H1 (cell line): Measurements from ENCODE around the gene SETD9.

Experiments
- JUN ChIP-seq: IDR thresholded peaks from 2 replicates; pipeline ENCODE4 v1.6.1; 2011; ENCODE audit warnings: low read depth, mild to moderate bottlenecking, improper control_type of control experiment, low read length
- POLR2A ChIP-seq, 2 experiments: IDR thresholded peaks; 1 replicate in 1 of 2; 2 replicates in 1 of 2; pipeline ENCODE4 v1.6.1; 2011; ENCODE audit warnings: low read depth in 2 of 2, low read length in 2 of 2, mild to moderate bottlenecking in 2 of 2; ENCODE audit errors: control extremely low read depth in 1 of 2
- SAP30 ChIP-seq: fragments of 300-600 bp; sonication (generic); IDR thresholded peaks from 2 replicates; pipeline ENCODE4 v1.7.1; 2012; ENCODE audit warnings: low read length, moderate library complexity, mild to moderate bottlenecking, inconsistent platforms; ENCODE audit not compliant: insufficient read depth, insufficient replicate concordance
- SP4 ChIP-seq: IDR thresholded peaks from 2 replicates; pipeline ENCODE4 v1.6.1; 2012; ENCODE audit warnings: low read length, inconsistent platforms
- TCF12 ChIP-seq: IDR thresholded peaks from 2 replicates; pipeline ENCODE4 v1.6.1; 2011; ENCODE audit warnings: low read depth, mild to moderate bottlenecking, low read length
- ZNF274 ChIP-seq: IDR thresholded peaks from 2 replicates; pipeline ENCODE4 v1.7.0; 2012; ENCODE audit warnings: low read length, borderline replicate concordance; ENCODE audit errors: extremely low read depth
- TF ChIP-seq, protein P1 (sequence below), 3 experiments: IDR thresholded peaks; 1 replicate in 2 of 3; 2 replicates in 1 of 3; pipeline versions ENCODE4 v1.5.1 to v1.6.1; 2011; ENCODE audit warnings: low read length in 3 of 3, mild to moderate bottlenecking in 3 of 3, inconsistent platforms in 2 of 3, low read depth in 1 of 3, moderate library complexity in 1 of 3; ENCODE audit not compliant: insufficient read depth in 1 of 3; ENCODE audit errors: control extremely low read depth in 1 of 3
- TF ChIP-seq, protein P2 (sequence below): IDR thresholded peaks from 2 replicates; pipeline ENCODE4 v1.6.1; 2012; ENCODE audit warnings: low read length, inconsistent platforms

DNA sequence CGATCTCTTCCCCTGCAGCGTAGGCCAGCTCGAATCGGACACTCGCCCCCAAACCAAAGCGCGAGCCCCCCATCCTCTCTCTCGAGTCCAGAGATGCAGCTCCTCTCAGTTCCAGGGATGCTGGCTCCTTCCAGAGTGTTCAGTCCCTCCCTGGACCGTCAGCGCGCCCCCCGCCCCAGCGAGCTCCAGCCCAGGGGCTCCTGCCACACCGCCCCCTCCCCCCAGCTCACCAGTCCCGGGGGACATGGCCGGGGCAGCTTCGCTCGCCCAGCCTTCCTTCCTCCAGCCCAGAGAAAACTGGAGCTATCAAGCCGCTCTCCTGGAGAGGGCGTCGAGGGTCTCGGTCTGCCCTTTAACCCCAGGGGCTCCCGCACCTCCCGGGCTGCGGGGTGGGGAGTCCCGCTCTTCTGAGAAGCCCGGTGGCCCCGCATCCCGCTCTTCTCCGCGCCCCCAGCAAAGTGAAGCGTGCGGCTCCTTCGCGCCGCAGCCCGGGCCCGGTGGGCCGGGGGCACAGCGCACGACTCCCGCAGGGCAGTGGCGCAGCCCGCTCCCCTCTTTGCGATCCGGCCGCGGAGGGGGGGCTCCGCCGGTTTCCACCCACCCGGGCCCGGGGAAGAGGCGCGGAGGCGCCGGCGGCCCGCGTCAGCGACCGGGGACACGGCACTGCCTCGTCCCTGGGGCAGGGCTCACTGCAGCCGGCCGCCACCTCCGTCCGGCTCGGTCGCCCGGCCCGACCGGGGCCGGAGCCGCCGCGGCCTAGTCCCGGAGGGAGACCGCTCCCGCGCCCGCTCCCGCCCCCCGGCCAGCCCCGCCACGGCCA, 41.9 kb downstream of the SETD9 start:
- TF ChIP-seq ZNF274 (no peak), POLR2A (IDR thresholded peaks at IDR 0.05; ENCODE audit: control extremely low read depth in 1 of 2, low read depth in 2 of 2, low read length in 2 of 2) (0 out of 3 replicates have a peak, but pooled peaks of 1 of the 2 experiments have one; percentile 3), SP4 (no peak), TCF12 (no peak), SAP30 (no peak), JUN (no peak)
- TF ChIP-seq, protein P1, sequence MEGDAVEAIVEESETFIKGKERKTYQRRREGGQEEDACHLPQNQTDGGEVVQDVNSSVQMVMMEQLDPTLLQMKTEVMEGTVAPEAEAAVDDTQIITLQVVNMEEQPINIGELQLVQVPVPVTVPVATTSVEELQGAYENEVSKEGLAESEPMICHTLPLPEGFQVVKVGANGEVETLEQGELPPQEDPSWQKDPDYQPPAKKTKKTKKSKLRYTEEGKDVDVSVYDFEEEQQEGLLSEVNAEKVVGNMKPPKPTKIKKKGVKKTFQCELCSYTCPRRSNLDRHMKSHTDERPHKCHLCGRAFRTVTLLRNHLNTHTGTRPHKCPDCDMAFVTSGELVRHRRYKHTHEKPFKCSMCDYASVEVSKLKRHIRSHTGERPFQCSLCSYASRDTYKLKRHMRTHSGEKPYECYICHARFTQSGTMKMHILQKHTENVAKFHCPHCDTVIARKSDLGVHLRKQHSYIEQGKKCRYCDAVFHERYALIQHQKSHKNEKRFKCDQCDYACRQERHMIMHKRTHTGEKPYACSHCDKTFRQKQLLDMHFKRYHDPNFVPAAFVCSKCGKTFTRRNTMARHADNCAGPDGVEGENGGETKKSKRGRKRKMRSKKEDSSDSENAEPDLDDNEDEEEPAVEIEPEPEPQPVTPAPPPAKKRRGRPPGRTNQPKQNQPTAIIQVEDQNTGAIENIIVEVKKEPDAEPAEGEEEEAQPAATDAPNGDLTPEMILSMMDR (IDR thresholded peaks at IDR 0.05; ENCODE audit: control extremely low read depth in 1 of 3, insufficient read depth in 1 of 3, low read depth in 1 of 3, low read length in 3 of 3), result peak; percentile 4 to 23 (median 10); a peak in 3 of 4 replicates
- TF ChIP-seq, protein P2, sequence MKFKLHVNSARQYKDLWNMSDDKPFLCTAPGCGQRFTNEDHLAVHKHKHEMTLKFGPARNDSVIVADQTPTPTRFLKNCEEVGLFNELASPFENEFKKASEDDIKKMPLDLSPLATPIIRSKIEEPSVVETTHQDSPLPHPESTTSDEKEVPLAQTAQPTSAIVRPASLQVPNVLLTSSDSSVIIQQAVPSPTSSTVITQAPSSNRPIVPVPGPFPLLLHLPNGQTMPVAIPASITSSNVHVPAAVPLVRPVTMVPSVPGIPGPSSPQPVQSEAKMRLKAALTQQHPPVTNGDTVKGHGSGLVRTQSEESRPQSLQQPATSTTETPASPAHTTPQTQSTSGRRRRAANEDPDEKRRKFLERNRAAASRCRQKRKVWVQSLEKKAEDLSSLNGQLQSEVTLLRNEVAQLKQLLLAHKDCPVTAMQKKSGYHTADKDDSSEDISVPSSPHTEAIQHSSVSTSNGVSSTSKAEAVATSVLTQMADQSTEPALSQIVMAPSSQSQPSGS, result no peak
